SK-N-SH treated with all-trans-retinoic acid at 6 μM for 48 hours (cell line): ENCODE data around the gene NASP.

ENCODE experiments used
- ATAC-seq: fragments of 200-7000 bp; cut with Tn5 transposase; 3 replicates; pipeline ENCODE4 v1.9.1; 2020; ENCODE audit warnings: mild to moderate bottlenecking, moderate library complexity
- BACH2 ChIP-seq: fragments of 250-450 bp; sonication (Bioruptor Pico); IDR thresholded peaks from 2 replicates; pipeline ENCODE4 v1.9.0; 2021; ENCODE audit warnings: mild to moderate bottlenecking, borderline replicate concordance
- CREB5 ChIP-seq: fragments of 250-450 bp; sonication (Bioruptor Pico); IDR thresholded peaks from 2 replicates; pipeline ENCODE4 v1.5.1; 2020; ENCODE audit warnings: low read depth, mild to moderate bottlenecking, moderate library complexity
- CSDC2 ChIP-seq: fragments of 250-450 bp; sonication (Bioruptor Pico); IDR thresholded peaks from 2 replicates; pipeline ENCODE4 v1.5.0; 2020; ENCODE audit warnings: mild to moderate bottlenecking, moderate library complexity
- GLIS3 ChIP-seq: fragments of 250-450 bp; sonication (Bioruptor Pico); IDR thresholded peaks from 2 replicates; pipeline ENCODE4 v1.5.0; 2020; ENCODE audit warnings: mild to moderate bottlenecking, moderate library complexity
- OSR1 ChIP-seq: fragments of 250-450 bp; sonication (Bioruptor Pico); IDR thresholded peaks from 2 replicates; pipeline ENCODE4 v1.8.0; 2022; ENCODE audit warnings: moderate library complexity, mild to moderate bottlenecking, inconsistent platforms
- PPARA ChIP-seq: fragments of 250-450 bp; sonication (Bioruptor Pico); IDR thresholded peaks from 2 replicates; pipeline ENCODE4 v1.5.0; 2020; ENCODE audit warnings: mild to moderate bottlenecking, borderline replicate concordance
- SNAI2 ChIP-seq: fragments of 250-450 bp; sonication (Bioruptor Pico); IDR thresholded peaks from 2 replicates; pipeline ENCODE4 v1.5.0; 2020; ENCODE audit warnings: mild to moderate bottlenecking, moderate library complexity
- TCF4 ChIP-seq: fragments of 250-450 bp; sonication (Bioruptor Pico); IDR thresholded peaks from 2 replicates; pipeline ENCODE4 v1.8.0; 2021; ENCODE audit warnings: mild to moderate bottlenecking, moderate library complexity, borderline replicate concordance
- TOX ChIP-seq: fragments of 250-450 bp; sonication (Bioruptor Pico); IDR thresholded peaks from 2 replicates; pipeline ENCODE4 v1.8.0; 2021; ENCODE audit warnings: mild to moderate bottlenecking, moderate library complexity, borderline replicate concordance
- TSHZ2 ChIP-seq: fragments of 250-450 bp; sonication (Bioruptor Pico); IDR thresholded peaks from 2 replicates; pipeline ENCODE4 v1.5.0; 2020; ENCODE audit warnings: mild to moderate bottlenecking, moderate library complexity
- ZC3H10 ChIP-seq: fragments of 250-450 bp; sonication (Bioruptor Pico); IDR thresholded peaks from 2 replicates; pipeline ENCODE4 v1.5.1; 2021; ENCODE audit warnings: mild to moderate bottlenecking, moderate library complexity
- ZFP3 ChIP-seq: fragments of 250-450 bp; sonication (Bioruptor Pico); IDR thresholded peaks from 2 replicates; pipeline ENCODE4 v1.5.0; 2020; ENCODE audit warnings: mild to moderate bottlenecking, moderate library complexity
- ZFP30 ChIP-seq: fragments of 450-650 bp; formaldehyde crosslinking; IDR thresholded peaks from 2 replicates; pipeline ENCODE4 v1.5.0; 2022; ENCODE audit warnings: mild to moderate bottlenecking, moderate library complexity
- ZNF565 ChIP-seq: fragments of 450-650 bp; formaldehyde crosslinking; conservative IDR thresholded peaks from 2 replicates; pipeline ENCODE4 v1.5.0; 2020; ENCODE audit warnings: low read depth, mild to moderate bottlenecking, moderate library complexity
- ZNF70 ChIP-seq: fragments of 450-650 bp; formaldehyde crosslinking; IDR thresholded peaks from 2 replicates; pipeline ENCODE4 v1.5.0; 2020; ENCODE audit warnings: mild to moderate bottlenecking, moderate library complexity
- ZNF8 ChIP-seq: fragments of 450-650 bp; formaldehyde crosslinking; IDR thresholded peaks from 2 replicates; pipeline ENCODE4 v1.5.0; 2020; ENCODE audit warnings: mild to moderate bottlenecking, moderate library complexity
- TF ChIP-seq, protein P1 (sequence below): fragments of 250-450 bp; sonication (Bioruptor Pico); IDR thresholded peaks from 2 replicates; pipeline ENCODE4 v1.8.0; 2021; ENCODE audit warnings: low read depth, mild to moderate bottlenecking, moderate library complexity, borderline replicate concordance
- TF ChIP-seq, protein P2 (sequence below): fragments of 250-450 bp; sonication (Bioruptor Pico); IDR thresholded peaks from 2 replicates; pipeline ENCODE4 v1.5.1; 2021; ENCODE audit warnings: mild to moderate bottlenecking, moderate library complexity
- TF ChIP-seq, protein P3 (sequence below): fragments of 250-450 bp; sonication (Bioruptor Pico); IDR thresholded peaks from 2 replicates; pipeline ENCODE4 v1.8.0; 2020; ENCODE audit warnings: mild to moderate bottlenecking, moderate library complexity, borderline replicate concordance

The NASP gene

GRCh38 chr1:45544530-45544929, 39.3 kb upstream of the NASP start:
- TF ChIP-seq TSHZ2 (no peak), ZFP30 (CRISPR knock-in tag) (no peak), PPARA (CRISPR knock-in tag) (no peak), TCF4 (CRISPR knock-in tag) (no peak), CREB5 (CRISPR knock-in tag) (no peak), ZNF70 (CRISPR knock-in tag) (no peak), ZC3H10 (CRISPR knock-in tag) (no peak), GLIS3 (CRISPR knock-in tag) (no peak), CSDC2 (CRISPR knock-in tag) (no peak), OSR1 (CRISPR knock-in tag) (no peak), ZNF8 (no peak), SNAI2 (CRISPR knock-in tag) (no peak)
- TF ChIP-seq, protein P1, sequence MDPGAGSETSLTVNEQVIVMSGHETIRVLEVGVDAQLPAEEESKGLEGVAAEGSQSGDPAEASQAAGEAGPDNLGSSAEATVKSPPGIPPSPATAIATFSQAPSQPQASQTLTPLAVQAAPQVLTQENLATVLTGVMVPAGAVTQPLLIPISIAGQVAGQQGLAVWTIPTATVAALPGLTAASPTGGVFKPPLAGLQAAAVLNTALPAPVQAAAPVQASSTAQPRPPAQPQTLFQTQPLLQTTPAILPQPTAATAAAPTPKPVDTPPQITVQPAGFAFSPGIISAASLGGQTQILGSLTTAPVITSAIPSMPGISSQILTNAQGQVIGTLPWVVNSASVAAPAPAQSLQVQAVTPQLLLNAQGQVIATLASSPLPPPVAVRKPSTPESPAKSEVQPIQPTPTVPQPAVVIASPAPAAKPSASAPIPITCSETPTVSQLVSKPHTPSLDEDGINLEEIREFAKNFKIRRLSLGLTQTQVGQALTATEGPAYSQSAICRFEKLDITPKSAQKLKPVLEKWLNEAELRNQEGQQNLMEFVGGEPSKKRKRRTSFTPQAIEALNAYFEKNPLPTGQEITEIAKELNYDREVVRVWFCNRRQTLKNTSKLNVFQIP: no peak
- TF ChIP-seq, protein P2, sequence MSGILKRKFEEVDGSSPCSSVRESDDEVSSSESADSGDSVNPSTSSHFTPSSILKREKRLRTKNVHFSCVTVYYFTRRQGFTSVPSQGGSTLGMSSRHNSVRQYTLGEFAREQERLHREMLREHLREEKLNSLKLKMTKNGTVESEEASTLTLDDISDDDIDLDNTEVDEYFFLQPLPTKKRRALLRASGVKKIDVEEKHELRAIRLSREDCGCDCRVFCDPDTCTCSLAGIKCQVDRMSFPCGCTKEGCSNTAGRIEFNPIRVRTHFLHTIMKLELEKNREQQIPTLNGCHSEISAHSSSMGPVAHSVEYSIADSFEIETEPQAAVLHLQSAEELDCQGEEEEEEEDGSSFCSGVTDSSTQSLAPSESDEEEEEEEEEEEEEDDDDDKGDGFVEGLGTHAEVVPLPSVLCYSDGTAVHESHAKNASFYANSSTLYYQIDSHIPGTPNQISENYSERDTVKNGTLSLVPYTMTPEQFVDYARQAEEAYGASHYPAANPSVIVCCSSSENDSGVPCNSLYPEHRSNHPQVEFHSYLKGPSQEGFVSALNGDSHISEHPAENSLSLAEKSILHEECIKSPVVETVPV (CRISPR knock-in tag): no peak

DNA sequence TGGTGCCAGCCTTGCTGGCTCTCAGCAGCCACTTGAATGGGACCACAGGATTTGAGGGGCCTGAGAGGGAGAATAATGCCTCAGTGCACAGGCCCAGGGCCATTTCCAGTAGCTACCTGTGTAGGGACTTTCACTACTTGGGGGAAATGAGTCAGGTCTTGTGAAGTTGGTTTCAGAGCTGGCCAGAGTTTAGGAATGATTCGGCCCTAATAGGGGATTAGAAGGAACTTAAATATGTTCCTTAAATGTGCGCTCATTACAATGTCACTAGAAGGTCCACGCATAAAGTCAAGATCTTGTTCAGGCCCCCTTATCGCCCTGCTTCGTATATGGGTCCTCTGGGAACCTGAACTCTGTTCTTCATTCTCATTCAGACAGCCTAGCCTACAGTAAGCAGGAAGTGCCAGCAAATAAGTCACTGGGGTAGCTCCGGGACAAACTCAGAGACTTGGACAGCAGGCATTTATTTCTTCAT, 38.8 kb upstream of the NASP start:
- no peak; the same call in 2 of the 3 replicates for ATAC-seq
- TF ChIP-seq ZC3H10 (CRISPR knock-in tag) (no peak), TOX (CRISPR knock-in tag) (no peak), ZFP3 (CRISPR knock-in tag) (no peak), PPARA (CRISPR knock-in tag) (no peak)
- TF ChIP-seq, protein P3, sequence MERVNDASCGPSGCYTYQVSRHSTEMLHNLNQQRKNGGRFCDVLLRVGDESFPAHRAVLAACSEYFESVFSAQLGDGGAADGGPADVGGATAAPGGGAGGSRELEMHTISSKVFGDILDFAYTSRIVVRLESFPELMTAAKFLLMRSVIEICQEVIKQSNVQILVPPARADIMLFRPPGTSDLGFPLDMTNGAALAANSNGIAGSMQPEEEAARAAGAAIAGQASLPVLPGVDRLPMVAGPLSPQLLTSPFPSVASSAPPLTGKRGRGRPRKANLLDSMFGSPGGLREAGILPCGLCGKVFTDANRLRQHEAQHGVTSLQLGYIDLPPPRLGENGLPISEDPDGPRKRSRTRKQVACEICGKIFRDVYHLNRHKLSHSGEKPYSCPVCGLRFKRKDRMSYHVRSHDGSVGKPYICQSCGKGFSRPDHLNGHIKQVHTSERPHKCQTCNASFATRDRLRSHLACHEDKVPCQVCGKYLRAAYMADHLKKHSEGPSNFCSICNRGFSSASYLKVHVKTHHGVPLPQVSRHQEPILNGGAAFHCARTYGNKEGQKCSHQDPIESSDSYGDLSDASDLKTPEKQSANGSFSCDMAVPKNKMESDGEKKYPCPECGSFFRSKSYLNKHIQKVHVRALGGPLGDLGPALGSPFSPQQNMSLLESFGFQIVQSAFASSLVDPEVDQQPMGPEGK: no peak
- TF ChIP-seq, protein P1: no peak

More at GRCh38 chr1:45544530-45544929, 39.3 kb upstream of the NASP start:
- no peak for ATAC-seq

- ATAC-seq: no peak
- TF ChIP-seq SNAI2 (CRISPR knock-in tag) (no peak), PPARA (CRISPR knock-in tag) (no peak), ZNF8 (no peak), TCF4 (CRISPR knock-in tag) (no peak), BACH2 (CRISPR knock-in tag) (no peak), ZNF565 (CRISPR knock-in tag) (no peak)
- TF ChIP-seq, all 23 proteins: peak for 0
Measured at GRCh38 chr1:45545553-45546310, 38.1 kb upstream of the NASP start.
